CD4-positive, alpha-beta T cell treated with Interleukin-6 at 100 ng/mL for 8 hours (primary cell): ENCODE results near the gene SIPA1.
A peak's percentile ranks its signal among the peaks of the same experiment; 100 is the strongest.

ENCODE experiments used
- DNase-seq: peaks from one replicate; pipeline ENCODE4 v3.0.0-alpha.2; 2020; ENCODE audit warnings: mixed read lengths, low spot score

The SIPA1 gene

GRCh38 chr11:65643971-65644370 is 6.1 kb downstream of the SIPA1 start:
- no peak for DNase-seq

GRCh38 chr11:65644837-65645236 is 6.9 kb downstream of the SIPA1 start:
- no peak for DNase-seq

- no peak for DNase-seq
These were observed 7.8 kb downstream of the SIPA1 start for GRCh38 chr11:65645710-65646109.

- no peak for DNase-seq
These were observed 8.5 kb downstream of the SIPA1 start for GRCh38 chr11:65646288-65646957.

- DNase-seq, result no peak
These were observed 9.2 kb downstream of the SIPA1 start for GRCh38 chr11:65646958-65647701.

GRCh38 chr11:65648997-65649493 is 11.1 kb downstream of the SIPA1 start:
- no peak for DNase-seq

GRCh38 chr11:65649656-65650546 is 12.0 kb downstream of the SIPA1 start:
- DNase-seq, result no peak

- no peak for DNase-seq
These were observed 12.8 kb downstream of the SIPA1 start for GRCh38 chr11:65650547-65651338.

- no peak for DNase-seq
These were observed 13.4 kb downstream of the SIPA1 start for GRCh38 chr11:65651339-65651588.

GRCh38 chr11:65651589-65652510 is 13.9 kb downstream of the SIPA1 start:
- DNase-seq, result no peak

- DNase-seq, result peak; percentile 96
These were observed 14.8 kb downstream of the SIPA1 start for GRCh38 chr11:65652511-65653228.

- DNase-seq, result no peak
These were observed 15.6 kb downstream of the SIPA1 start for GRCh38 chr11:65653229-65654225.

- peak; percentile 0 for DNase-seq
These were observed 16.8 kb downstream of the SIPA1 start for GRCh38 chr11:65654375-65655349.

GRCh38 chr11:65655570-65656332 is 17.9 kb downstream of the SIPA1 start:
- DNase-seq, result peak; percentile 0

GRCh38 chr11:65657426-65657825 is 19.5 kb downstream of the SIPA1 start:
- DNase-seq, result peak; percentile 0

- peak; percentile 0 for DNase-seq
These were observed 20.5 kb downstream of the SIPA1 start for GRCh38 chr11:65658174-65659021.
